Neural cell (in vitro differentiated cells): ENCODE results near the gene ZXDC.

Source experiments
- CTCF ChIP-seq: fragments of 450-650 bp; IDR thresholded peaks from 2 replicates; pipeline ENCODE4 v1.5.1; 2014; ENCODE audit warnings: antibody characterized with exemption, mild to moderate bottlenecking, moderate library complexity; ENCODE audit not compliant: poor library complexity, severe bottlenecking
- EP300 ChIP-seq: fragments of 450-650 bp; conservative IDR thresholded peaks from 2 replicates; pipeline ENCODE4 v1.6.1; 2014; ENCODE audit warnings: antibody characterized with exemption, mild to moderate bottlenecking, moderate library complexity; ENCODE audit not compliant: poor library complexity, severe bottlenecking
- EZH2 ChIP-seq: fragments of 200-600, 300-800 bp; shearing (Covaris generic), sonication (generic); IDR thresholded peaks from 2 replicates; pipeline ENCODE4 v1.6.1; 2014; ENCODE audit warnings: antibody characterized with exemption, low read length, borderline replicate concordance, mild to moderate bottlenecking; ENCODE audit not compliant: insufficient read depth, poor library complexity, severe bottlenecking
- MXI1 ChIP-seq: fragments of 450-650 bp; conservative IDR thresholded peaks from 2 replicates; pipeline ENCODE4 v1.6.1; 2014; ENCODE audit warnings: antibody characterized with exemption, mild to moderate bottlenecking; ENCODE audit not compliant: poor library complexity, severe bottlenecking
- POLR2AphosphoS5 ChIP-seq: IDR thresholded peaks from 2 replicates; pipeline ENCODE4 v1.6.1; 2012
- RAD21 ChIP-seq: fragments of 450-650 bp; conservative IDR thresholded peaks from 2 replicates; pipeline ENCODE4 v1.6.1; 2014; ENCODE audit warnings: antibody characterized with exemption, mild to moderate bottlenecking, moderate library complexity
- REST ChIP-seq: IDR thresholded peaks from 2 replicates; pipeline ENCODE4 v1.6.1; 2012; ENCODE audit warnings: borderline replicate concordance
- SMC3 ChIP-seq: fragments of 450-650 bp; conservative IDR thresholded peaks from 2 replicates; pipeline ENCODE4 v1.6.1; 2014; ENCODE audit warnings: antibody characterized with exemption, mild to moderate bottlenecking, moderate library complexity; ENCODE audit not compliant: poor library complexity
- TAF1 ChIP-seq: IDR thresholded peaks from 2 replicates; pipeline ENCODE4 v1.6.1; 2012; ENCODE audit warnings: low read depth

- TF ChIP-seq CTCF (no peak), EP300 (no peak), EZH2 (no peak), MXI1 (no peak), REST (no peak), POLR2AphosphoS5 (no peak), SMC3 (no peak), TAF1 (no peak), RAD21 (no peak)
Measured at GRCh38 chr3:126519506-126520455, 44.1 kb upstream of the ZXDC start.
